Measurements from ENCODE around the gene RAB8B.
A peak's percentile ranks its signal among the peaks of the same experiment; 100 is the strongest.

Gene RAB8B

DNA sequence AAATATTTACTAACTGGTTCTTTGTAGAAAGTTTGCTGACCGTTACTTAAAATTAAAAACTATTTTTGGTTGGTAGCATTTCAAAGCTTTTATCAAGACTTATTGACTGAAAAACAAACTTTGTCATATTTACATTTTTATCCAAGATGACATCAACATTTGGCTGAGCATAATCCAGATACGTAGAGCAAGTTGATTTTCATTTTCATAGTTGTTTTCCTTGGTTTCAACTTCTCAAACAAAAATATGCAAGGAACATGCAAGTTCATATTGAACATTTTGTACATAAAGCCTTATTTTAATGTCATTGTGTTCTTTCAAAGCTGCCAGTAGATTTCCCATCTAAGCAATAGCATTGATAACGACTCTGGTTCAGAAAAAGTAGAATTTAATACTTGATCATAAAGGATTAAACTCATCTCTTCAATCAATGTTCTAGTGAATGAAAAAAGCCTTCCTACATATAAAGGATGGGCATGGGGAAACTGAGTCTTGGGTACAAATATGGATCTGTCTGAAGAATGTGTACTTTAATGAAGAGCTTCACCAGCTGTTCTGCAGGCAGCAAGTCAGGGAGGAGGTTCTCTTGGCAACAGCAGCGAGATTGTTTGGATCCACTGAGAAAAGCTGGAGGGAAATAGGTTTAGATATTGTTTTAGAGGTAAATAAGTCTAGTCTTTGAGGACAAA, 5.6 kb downstream of the RAB8B start:
- DNase-seq, result no peak
- Histone ChIP-seq H3K36me3 (ENCODE audit: control insufficient read depth in 4 of 4, insufficient read depth in 4 of 4, low read length in 3 of 4) (peaks cover 0 to 3% (median 0%) of the 10 kb centered on the region in 4 experiments), H3K27me3 (replicated peaks in 2 of 5; ENCODE audit: control insufficient read depth in 4 of 5, insufficient read depth in 5 of 5, low read length in 4 of 5) (no peaks in the 10 kb centered on the region), H3K27ac (ENCODE audit: insufficient read depth in 1 of 2, low read depth in 1 of 2, low read length in 2 of 2, poor library complexity in 1 of 2, severe bottlenecking in 2 of 2) (peak overlapping the region in 1 of 2 experiments; percentile 77), H3K9me3 (ENCODE audit: control extremely low read depth in 1 of 5, control insufficient read depth in 4 of 5, insufficient read depth in 2 of 5, low read depth in 1 of 5, low read length in 4 of 5) (no peaks in the 10 kb centered on the region), H3K4me1 (ENCODE audit: control extremely low read depth in 1 of 4, control insufficient read depth in 4 of 4, insufficient read depth in 4 of 4, low read length in 3 of 4) (peaks cover 61 to 84% (median 73%) of the 10 kb centered on the region in 4 experiments), H3K4me3 (ENCODE audit: control insufficient read depth in 1 of 7, extremely low read depth in 1 of 7, insufficient read depth in 4 of 7, low read depth in 2 of 7, low read length in 6 of 7) (no peak overlapping the region)
- POLR2A ChIA-PET, result no interaction called here
- CTCF ChIA-PET, result interaction anchor here (0.9 to 3.4 kb wide), 12 partner anchors 8 to 147 kb away, joined by 3 to 20 read pairs (median 4); partner anchors contain the start of gene RPS27L
- 100% methylated on average over 1 of the region's 4 CpGs for WGBS (ENCODE audit: insufficient coverage)

DNA sequence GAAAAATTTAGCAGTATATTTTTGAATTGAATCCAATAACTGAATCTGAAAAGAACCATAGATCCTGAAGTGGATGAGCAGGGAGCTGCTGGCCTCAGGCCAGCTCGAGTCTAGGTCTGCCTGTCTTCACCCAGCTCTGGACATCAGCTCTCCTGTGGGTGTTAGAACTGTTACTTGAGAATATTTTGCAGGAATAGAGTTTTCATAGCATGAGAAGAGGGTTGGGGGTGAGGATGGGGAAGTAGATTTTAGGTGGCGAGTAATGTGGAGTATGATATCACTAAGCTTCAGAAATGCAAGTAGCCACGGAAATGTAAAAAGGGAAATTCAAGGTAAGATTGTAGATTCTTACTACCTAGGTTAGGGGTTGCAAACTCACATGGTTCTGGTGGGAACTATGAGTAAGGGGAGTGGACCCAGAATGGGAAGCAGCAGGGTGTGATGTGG, 6.2 kb downstream of the RAB8B start:
- CTCF ChIA-PET, result interaction anchor here (0.9 to 3.4 kb wide), 10 partner anchors 8 to 148 kb away, joined by 3 to 20 read pairs (median 4); no protein-coding TSS in a partner anchor
- Histone ChIP-seq H3K27me3 (replicated peaks in 2 of 5; ENCODE audit: control insufficient read depth in 4 of 5, insufficient read depth in 5 of 5, low read length in 4 of 5) (no peaks in the 10 kb centered on the region), H3K4me1 (ENCODE audit: control extremely low read depth in 1 of 4, control insufficient read depth in 4 of 4, insufficient read depth in 4 of 4, low read length in 3 of 4) (peaks cover 55 to 84% (median 68%) of the 10 kb centered on the region in 4 experiments), H3K9me3 (ENCODE audit: control extremely low read depth in 1 of 5, control insufficient read depth in 4 of 5, insufficient read depth in 2 of 5, low read depth in 1 of 5, low read length in 4 of 5) (no peaks in the 10 kb centered on the region), H3K4me3 (ENCODE audit: control insufficient read depth in 1 of 7, extremely low read depth in 1 of 7, insufficient read depth in 4 of 7, low read depth in 2 of 7, low read length in 6 of 7) (peak overlapping the region in 2 of 7 experiments; percentile 6 to 20), H3K36me3 (ENCODE audit: control insufficient read depth in 4 of 4, insufficient read depth in 4 of 4, low read length in 3 of 4) (peaks cover 0 to 3% (median 0%) of the 10 kb centered on the region in 4 experiments), H3K27ac (ENCODE audit: insufficient read depth in 1 of 2, low read depth in 1 of 2, low read length in 2 of 2, poor library complexity in 1 of 2, severe bottlenecking in 2 of 2) (peak overlapping the region in 1 of 2 experiments; percentile 77)
- POLR2A ChIA-PET, result no interaction called here
- WGBS (ENCODE audit: insufficient coverage), result 44% methylated on average over 3 of the region's 3 CpGs
- peak in 2 of 3 donors; percentile 62 to 73 for DNase-seq

DNA sequence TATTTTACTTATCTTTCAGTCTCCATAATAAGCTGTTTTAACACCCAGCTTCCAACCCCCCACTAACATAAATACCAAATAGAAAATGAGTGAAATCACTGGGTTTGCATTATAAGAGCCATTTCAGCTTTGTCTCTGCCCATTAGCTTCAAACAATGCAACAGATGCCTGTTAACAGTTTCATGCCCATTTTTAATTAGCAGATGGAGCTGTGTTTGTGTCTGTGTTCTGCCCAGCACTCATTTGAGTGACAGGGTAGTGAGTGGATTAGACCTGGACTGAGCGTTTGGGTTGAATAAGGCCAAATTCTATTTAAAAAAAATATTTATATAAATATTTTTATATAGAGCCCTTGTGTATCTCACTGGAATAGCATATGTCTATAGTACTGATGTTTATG, 7.4 kb downstream of the RAB8B start:
- Histone ChIP-seq H3K4me3 (ENCODE audit: control insufficient read depth in 1 of 7, extremely low read depth in 1 of 7, insufficient read depth in 4 of 7, low read depth in 2 of 7, low read length in 6 of 7) (no peak overlapping the region), H3K9me3 (ENCODE audit: control extremely low read depth in 1 of 5, control insufficient read depth in 4 of 5, insufficient read depth in 2 of 5, low read depth in 1 of 5, low read length in 4 of 5) (no peaks in the 10 kb centered on the region), H3K36me3 (ENCODE audit: control insufficient read depth in 4 of 4, insufficient read depth in 4 of 4, low read length in 3 of 4) (peaks cover 0 to 3% (median 0%) of the 10 kb centered on the region in 4 experiments), H3K4me1 (ENCODE audit: control extremely low read depth in 1 of 4, control insufficient read depth in 4 of 4, insufficient read depth in 4 of 4, low read length in 3 of 4) (peaks cover 43 to 79% (median 57%) of the 10 kb centered on the region in 4 experiments), H3K27ac (ENCODE audit: insufficient read depth in 1 of 2, low read depth in 1 of 2, low read length in 2 of 2, poor library complexity in 1 of 2, severe bottlenecking in 2 of 2) (peak overlapping the region in 1 of 2 experiments; percentile 36), H3K27me3 (replicated peaks in 2 of 5; ENCODE audit: control insufficient read depth in 4 of 5, insufficient read depth in 5 of 5, low read length in 4 of 5) (no peaks in the 10 kb centered on the region)
- no peak for DNase-seq
- POLR2A ChIA-PET, result interaction anchor here (0.6 kb wide), 1 partner anchor 29 kb away, joined by 3 read pairs; no protein-coding TSS in a partner anchor
- CTCF ChIA-PET, result interaction anchor here (1.3 to 2.7 kb wide), 4 partner anchors 25 to 93 kb away, joined by 3 to 8 read pairs (median 3); no protein-coding TSS in a partner anchor
- WGBS (ENCODE audit: insufficient coverage), result no CpG with 5 or more reads among the region's 1 CpG

DNA sequence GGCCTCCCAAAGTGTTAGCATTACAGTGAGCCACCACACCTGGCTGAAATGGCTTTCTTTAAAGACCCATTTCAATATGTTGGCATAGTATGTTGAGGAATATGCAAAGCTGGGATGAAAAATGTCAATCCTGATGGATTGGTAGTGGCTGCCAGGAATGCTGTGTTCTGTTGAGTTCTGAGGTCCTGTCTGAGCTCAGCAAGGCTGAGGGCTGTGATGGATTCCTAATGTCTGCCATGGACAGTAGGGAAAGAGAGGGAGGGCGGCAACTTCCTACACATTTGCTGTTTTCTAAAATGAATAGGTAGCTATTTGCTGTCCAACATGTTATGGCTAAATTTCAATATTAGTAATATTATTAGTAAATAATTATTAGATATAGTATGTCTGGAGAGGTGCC, 8.2 kb downstream of the RAB8B start:
- DNase-seq, result no peak
- no peak overlapping the region for H3K27ac ChIP-seq (ENCODE audit: insufficient read depth in 1 of 2, low read depth in 1 of 2, low read length in 2 of 2, poor library complexity in 1 of 2, severe bottlenecking in 2 of 2)
- H3K27me3 ChIP-seq (replicated peaks in 2 of 5; ENCODE audit: control insufficient read depth in 4 of 5, insufficient read depth in 5 of 5, low read length in 4 of 5), result no peaks in the 10 kb centered on the region
- ChIA-PET POLR2A (interaction anchor here (0.5 kb wide), 1 partner anchor 1791 kb away, joined by 3 read pairs; no protein-coding TSS in a partner anchor), CTCF (interaction anchor here (1.0 to 2.7 kb wide), 3 partner anchors 19 to 36 kb away, joined by 3 to 8 read pairs (median 4); no protein-coding TSS in a partner anchor)
- peaks cover 35 to 77% (median 53%) of the 10 kb centered on the region in 4 experiments for H3K4me1 ChIP-seq (ENCODE audit: control extremely low read depth in 1 of 4, control insufficient read depth in 4 of 4, insufficient read depth in 4 of 4, low read length in 3 of 4)
- H3K4me3 ChIP-seq (ENCODE audit: control insufficient read depth in 1 of 7, extremely low read depth in 1 of 7, insufficient read depth in 4 of 7, low read depth in 2 of 7, low read length in 6 of 7), result no peak overlapping the region
- peaks cover 0 to 3% (median 0%) of the 10 kb centered on the region in 4 experiments for H3K36me3 ChIP-seq (ENCODE audit: control insufficient read depth in 4 of 4, insufficient read depth in 4 of 4, low read length in 3 of 4)
- no peaks in the 10 kb centered on the region for H3K9me3 ChIP-seq (ENCODE audit: control extremely low read depth in 1 of 5, control insufficient read depth in 4 of 5, insufficient read depth in 2 of 5, low read depth in 1 of 5, low read length in 4 of 5)
- WGBS (ENCODE audit: insufficient coverage), result no CpG with 5 or more reads among the region's 1 CpG

DNA sequence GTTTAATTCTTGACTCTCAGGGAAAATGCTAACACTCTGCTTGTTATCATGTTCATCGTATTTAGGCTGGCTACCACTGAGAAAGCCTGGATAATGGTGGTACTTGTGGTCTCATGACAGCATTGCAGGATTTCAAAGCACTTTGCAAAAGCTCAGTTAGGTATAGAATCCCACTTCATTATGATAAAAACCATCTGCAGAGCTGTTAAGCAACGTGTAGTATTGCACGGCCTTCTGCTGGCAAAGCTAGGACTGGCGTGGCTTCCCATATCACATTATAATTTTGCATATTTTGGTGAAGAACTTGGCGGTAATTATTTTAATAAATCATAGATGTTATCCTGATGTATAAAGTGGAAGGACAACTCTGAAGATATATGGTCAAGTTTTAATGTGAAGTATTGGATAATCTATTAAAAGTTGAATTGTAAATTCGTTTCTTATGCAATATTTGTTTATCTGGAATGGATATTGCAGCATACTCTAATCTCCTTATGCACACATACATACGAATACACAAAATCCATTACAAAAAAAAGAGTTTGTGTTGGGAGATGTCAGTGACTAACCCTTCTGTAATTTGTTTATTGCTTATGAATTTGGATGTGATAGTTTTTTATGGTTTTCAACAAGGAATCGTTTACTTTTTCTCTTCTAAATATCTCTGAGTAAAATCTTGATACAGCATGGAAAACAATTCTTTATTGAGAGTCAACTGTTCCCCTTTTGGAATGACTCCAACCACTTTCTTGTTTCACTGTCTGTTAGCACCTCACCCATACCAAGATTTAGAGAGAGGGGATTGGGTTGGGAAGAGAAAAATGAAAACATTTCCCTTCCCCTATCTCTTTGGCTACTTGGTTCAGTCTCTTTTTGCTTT, 9.2 kb downstream of the RAB8B start:
- no peaks in the 10 kb centered on the region for H3K9me3 ChIP-seq (ENCODE audit: control extremely low read depth in 1 of 5, control insufficient read depth in 4 of 5, insufficient read depth in 2 of 5, low read depth in 1 of 5, low read length in 4 of 5)
- CTCF ChIA-PET, result interaction anchor here (1.0 kb wide), 1 partner anchor 18 kb away, joined by 4 read pairs; no protein-coding TSS in a partner anchor
- peaks cover 0 to 3% (median 0%) of the 10 kb centered on the region in 4 experiments for H3K36me3 ChIP-seq (ENCODE audit: control insufficient read depth in 4 of 4, insufficient read depth in 4 of 4, low read length in 3 of 4)
- no peaks in the 10 kb centered on the region for H3K27me3 ChIP-seq (replicated peaks in 2 of 5; ENCODE audit: control insufficient read depth in 4 of 5, insufficient read depth in 5 of 5, low read length in 4 of 5)
- DNase-seq, result peak in 2 of 3 donors; percentile 43 to 44
- no peak overlapping the region for H3K27ac ChIP-seq (ENCODE audit: insufficient read depth in 1 of 2, low read depth in 1 of 2, low read length in 2 of 2, poor library complexity in 1 of 2, severe bottlenecking in 2 of 2)
- 94% methylated on average over 3 of the region's 8 CpGs for WGBS (ENCODE audit: insufficient coverage)
- POLR2A ChIA-PET, result interaction anchor here (0.5 to 0.6 kb wide), 2 partner anchors 40 to 70 kb away, joined by 4 to 6 read pairs; no protein-coding TSS in a partner anchor
- H3K4me1 ChIP-seq (ENCODE audit: control extremely low read depth in 1 of 4, control insufficient read depth in 4 of 4, insufficient read depth in 4 of 4, low read length in 3 of 4), result peaks cover 29 to 77% (median 51%) of the 10 kb centered on the region in 4 experiments
- no peak overlapping the region for H3K4me3 ChIP-seq (ENCODE audit: control insufficient read depth in 1 of 7, extremely low read depth in 1 of 7, insufficient read depth in 4 of 7, low read depth in 2 of 7, low read length in 6 of 7)

DNA sequence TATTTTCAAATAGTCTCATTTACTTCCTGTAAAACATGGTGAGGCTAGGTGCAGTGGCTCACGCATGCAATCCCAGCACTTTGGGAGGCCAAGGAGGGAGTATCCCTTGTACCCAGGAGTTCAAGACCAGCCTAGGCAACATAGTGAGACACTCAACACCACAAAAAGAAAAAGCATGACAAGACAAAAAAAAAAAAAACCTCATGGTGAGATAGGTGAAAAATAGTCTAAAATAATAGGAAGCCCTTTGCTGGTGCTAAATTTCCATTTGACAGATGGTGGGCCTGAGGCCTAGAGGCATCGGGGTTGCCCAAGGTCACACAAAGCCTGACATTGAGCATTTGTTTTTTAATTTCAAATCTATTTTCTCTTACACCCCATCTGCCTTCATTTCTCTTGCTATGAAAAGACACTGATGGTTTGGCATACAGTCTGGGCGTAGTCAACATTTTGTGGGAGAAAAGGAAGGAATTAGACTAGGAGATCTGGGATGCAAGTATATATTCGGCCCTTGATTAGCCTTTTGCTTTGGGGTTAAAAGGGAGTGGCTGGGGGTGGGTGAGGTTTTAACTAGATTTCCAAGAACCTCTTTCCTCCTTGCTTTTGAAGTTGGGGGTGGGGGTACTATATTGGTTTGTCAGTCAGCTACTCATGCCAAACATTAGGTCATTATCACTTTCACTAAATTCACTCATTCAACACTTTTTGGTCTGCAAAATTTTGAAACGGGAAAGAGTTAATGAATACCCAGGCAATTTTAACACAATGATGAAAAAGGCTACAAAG, 11.3 kb downstream of the RAB8B start:
- no peaks in the 10 kb centered on the region for H3K27me3 ChIP-seq (replicated peaks in 2 of 5; ENCODE audit: control insufficient read depth in 4 of 5, insufficient read depth in 5 of 5, low read length in 4 of 5)
- no peaks in the 10 kb centered on the region for H3K9me3 ChIP-seq (ENCODE audit: control extremely low read depth in 1 of 5, control insufficient read depth in 4 of 5, insufficient read depth in 2 of 5, low read depth in 1 of 5, low read length in 4 of 5)
- ChIA-PET CTCF (interaction anchor here (1.0 to 1.4 kb wide), 2 partner anchors 8 to 28 kb away, joined by 4 to 5 read pairs; no protein-coding TSS in a partner anchor), POLR2A (no interaction called here)
- no peak overlapping the region for H3K4me3 ChIP-seq (ENCODE audit: control insufficient read depth in 1 of 7, extremely low read depth in 1 of 7, insufficient read depth in 4 of 7, low read depth in 2 of 7, low read length in 6 of 7)
- WGBS (ENCODE audit: insufficient coverage), result 100% methylated on average over 3 of the region's 5 CpGs
- DNase-seq, result no peak
- peaks cover 0 to 3% (median 0%) of the 10 kb centered on the region in 4 experiments for H3K36me3 ChIP-seq (ENCODE audit: control insufficient read depth in 4 of 4, insufficient read depth in 4 of 4, low read length in 3 of 4)
- H3K4me1 ChIP-seq (ENCODE audit: control extremely low read depth in 1 of 4, control insufficient read depth in 4 of 4, insufficient read depth in 4 of 4, low read length in 3 of 4), result peaks cover 13 to 64% (median 35%) of the 10 kb centered on the region in 4 experiments
- H3K27ac ChIP-seq (ENCODE audit: insufficient read depth in 1 of 2, low read depth in 1 of 2, low read length in 2 of 2, poor library complexity in 1 of 2, severe bottlenecking in 2 of 2), result no peak overlapping the region
